ENCODE measurements around the gene HPCA.

Gene HPCA

DNA sequence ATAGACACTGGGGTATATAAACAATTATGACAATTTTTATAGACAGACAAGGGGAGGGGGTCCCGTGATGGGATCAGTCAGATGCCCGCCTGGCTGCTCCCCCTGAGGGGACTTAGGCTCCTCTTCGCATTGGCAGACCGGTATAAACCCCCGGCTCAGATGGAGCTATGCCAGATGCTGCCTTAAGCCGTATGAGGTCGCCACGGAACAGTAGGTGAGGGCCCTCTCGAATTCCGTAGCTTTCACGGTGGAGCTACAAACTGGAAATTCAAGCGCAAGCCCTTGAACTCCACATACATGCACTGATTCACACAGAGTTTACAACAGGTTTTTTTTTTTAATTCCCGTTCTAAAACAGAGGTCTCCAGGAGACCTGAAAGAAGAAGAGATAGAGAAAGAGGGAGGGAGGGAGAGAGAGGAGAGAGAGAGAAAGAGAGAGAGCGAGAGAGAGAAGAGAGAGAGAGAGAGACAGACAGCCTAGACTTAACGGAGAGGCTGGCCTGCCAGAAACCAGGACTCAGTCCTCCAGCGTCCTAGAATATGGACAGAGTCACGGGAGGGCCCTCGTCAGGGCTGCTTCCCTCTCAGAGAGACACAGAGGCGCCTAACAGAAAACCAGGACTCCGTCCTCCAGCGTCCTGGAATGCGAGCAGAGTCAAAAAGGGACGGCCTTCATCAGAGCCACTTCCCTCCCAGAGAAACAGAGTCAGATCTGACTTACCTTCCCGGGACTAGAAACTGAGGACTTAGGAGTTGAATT is 39.3 kb downstream of the HPCA start:
- TF ChIP-seq, protein P1, sequence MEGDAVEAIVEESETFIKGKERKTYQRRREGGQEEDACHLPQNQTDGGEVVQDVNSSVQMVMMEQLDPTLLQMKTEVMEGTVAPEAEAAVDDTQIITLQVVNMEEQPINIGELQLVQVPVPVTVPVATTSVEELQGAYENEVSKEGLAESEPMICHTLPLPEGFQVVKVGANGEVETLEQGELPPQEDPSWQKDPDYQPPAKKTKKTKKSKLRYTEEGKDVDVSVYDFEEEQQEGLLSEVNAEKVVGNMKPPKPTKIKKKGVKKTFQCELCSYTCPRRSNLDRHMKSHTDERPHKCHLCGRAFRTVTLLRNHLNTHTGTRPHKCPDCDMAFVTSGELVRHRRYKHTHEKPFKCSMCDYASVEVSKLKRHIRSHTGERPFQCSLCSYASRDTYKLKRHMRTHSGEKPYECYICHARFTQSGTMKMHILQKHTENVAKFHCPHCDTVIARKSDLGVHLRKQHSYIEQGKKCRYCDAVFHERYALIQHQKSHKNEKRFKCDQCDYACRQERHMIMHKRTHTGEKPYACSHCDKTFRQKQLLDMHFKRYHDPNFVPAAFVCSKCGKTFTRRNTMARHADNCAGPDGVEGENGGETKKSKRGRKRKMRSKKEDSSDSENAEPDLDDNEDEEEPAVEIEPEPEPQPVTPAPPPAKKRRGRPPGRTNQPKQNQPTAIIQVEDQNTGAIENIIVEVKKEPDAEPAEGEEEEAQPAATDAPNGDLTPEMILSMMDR (conservative IDR thresholded peaks at IDR 0.05) = no peak
- H3K27ac ChIP-seq = no peak overlapping the region

GRCh38 chr1:32926562-32926961 is 40.3 kb downstream of the HPCA start:
- TF ChIP-seq, protein P1 (conservative IDR thresholded peaks at IDR 0.05) = no peak
- H3K27ac ChIP-seq = no peak overlapping the region

DNA sequence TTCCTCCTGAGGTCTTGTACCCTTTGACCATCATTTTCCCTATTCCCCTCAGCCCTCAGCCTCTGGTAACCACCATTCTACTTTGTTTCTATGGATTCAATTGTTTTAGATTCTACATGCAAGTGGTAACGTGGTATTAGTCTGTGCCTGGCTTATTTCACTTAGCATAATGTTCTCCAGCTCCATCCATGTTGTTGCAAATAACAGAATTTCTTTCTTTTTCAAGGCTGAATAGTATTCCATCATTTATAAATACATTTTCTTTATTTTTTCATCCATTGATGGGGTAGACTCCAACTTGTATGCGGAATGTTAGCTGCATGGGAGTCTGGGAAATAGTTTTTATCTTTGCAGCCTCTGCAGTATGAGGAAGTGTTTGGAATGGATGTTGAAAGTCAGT is 41.1 kb downstream of the HPCA start:
- TF ChIP-seq, protein P1 (conservative IDR thresholded peaks at IDR 0.05) = no peak
- no peak overlapping the region for H3K27ac ChIP-seq

GRCh38 chr1:32928285-32928684 is 42.0 kb downstream of the HPCA start:
- TF ChIP-seq, protein P1 (conservative IDR thresholded peaks at IDR 0.05) = no peak
- H3K27ac ChIP-seq = no peak overlapping the region

DNA sequence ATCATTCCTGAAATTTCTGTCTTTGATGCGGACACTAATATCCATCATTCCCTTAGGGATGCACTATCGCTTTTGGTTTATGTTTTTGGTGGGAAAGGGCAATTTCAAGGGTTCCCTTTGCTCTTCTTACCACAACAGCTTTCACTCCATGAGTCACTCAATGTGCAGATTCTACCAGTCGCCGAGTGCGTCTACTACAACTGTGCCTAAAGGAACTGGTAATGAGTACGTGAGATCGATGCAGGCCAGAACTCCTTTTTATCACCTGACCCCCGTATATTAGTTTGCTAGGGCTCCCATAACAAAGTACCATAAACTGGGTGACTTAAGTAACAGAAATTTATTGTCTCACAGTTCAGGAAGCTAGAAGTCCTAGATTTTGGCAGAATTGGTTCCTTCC is 42.4 kb downstream of the HPCA start:
- TF ChIP-seq, protein P1 (conservative IDR thresholded peaks at IDR 0.05) = no peak
- no peak overlapping the region for H3K27ac ChIP-seq

DNA sequence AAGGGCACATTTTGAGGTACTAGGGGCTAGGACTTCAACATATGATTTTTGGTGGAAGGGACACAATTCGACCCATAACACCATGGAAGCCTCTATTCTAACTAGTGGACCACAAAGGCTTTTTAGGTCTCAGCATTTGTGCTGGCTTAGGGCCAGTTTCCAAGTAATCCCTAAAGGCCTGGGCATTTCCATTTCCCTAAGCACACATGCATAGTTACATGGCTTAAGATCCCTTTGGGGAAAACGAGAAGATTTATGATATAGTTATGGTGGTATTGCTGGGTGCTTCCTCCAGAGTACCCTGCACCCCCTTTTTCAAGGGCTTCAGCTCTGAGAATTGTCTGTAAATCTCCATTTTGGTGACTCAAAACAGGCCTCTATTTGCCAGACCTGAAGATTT is 43.1 kb downstream of the HPCA start:
- TF ChIP-seq, protein P1 (conservative IDR thresholded peaks at IDR 0.05) = no peak
- H3K27ac ChIP-seq = no peak overlapping the region

- TF ChIP-seq, protein P1 (conservative IDR thresholded peaks at IDR 0.05) = no peak
- H3K27ac ChIP-seq = no peak overlapping the region
Observed at GRCh38 chr1:32931760-32932159, 45.5 kb downstream of the HPCA start.

Measured in VCaP (cell line).